SK-N-SH (cell line): ENCODE results near the gene NAGK.
"Not testable (repeated sequence)": the region's sequence is repeated elsewhere in the genome, so short reads cannot be mapped to it uniquely, and the experiment has no call there.

Source experiments
- FOSL2 ChIP-seq: IDR thresholded peaks from 2 replicates; pipeline ENCODE4 v1.4.0; 2012; ENCODE audit warnings: low read depth, mild to moderate bottlenecking, moderate library complexity, borderline replicate concordance
- POLR2AphosphoS5 ChIP-seq: IDR thresholded peaks from 2 replicates; pipeline ENCODE4 v1.6.1; 2012; ENCODE audit warnings: low read depth, low read length
- RAD21 ChIP-seq: IDR thresholded peaks from 2 replicates; pipeline ENCODE4 v1.6.1; 2012; ENCODE audit warnings: mild to moderate bottlenecking, low read length
- RCOR1 ChIP-seq: fragments of 150-350 bp; IDR thresholded peaks from 2 replicates; pipeline ENCODE4 v1.6.1; 2017; ENCODE audit warnings: antibody characterized with exemption, low read length
- RXRA ChIP-seq: IDR thresholded peaks from 2 replicates; pipeline ENCODE4 v1.4.0; 2012; ENCODE audit warnings: low read depth, mild to moderate bottlenecking, borderline replicate concordance
- TEAD4 ChIP-seq: IDR thresholded peaks from 2 replicates; pipeline ENCODE4 v1.4.0; 2012; ENCODE audit warnings: mild to moderate bottlenecking, borderline replicate concordance; ENCODE audit not compliant: insufficient read depth
- TF ChIP-seq, protein P1 (sequence below): fragments of 200-600 bp; sonication (generic); IDR thresholded peaks from 2 replicates; pipeline ENCODE4 v1.6.1; 2017; ENCODE audit warnings: antibody characterized with exemption, mild to moderate bottlenecking, moderate library complexity
- TF ChIP-seq, protein P2 (sequence below): IDR thresholded peaks from 2 replicates; pipeline ENCODE4 v1.4.0; 2012; ENCODE audit warnings: low read depth
- TF ChIP-seq, protein P3 (sequence below): fragments of 150-350 bp; IDR thresholded peaks from 2 replicates; pipeline ENCODE4 v1.6.1; 2016; ENCODE audit warnings: mild to moderate bottlenecking, low read depth, low read length

DNA sequence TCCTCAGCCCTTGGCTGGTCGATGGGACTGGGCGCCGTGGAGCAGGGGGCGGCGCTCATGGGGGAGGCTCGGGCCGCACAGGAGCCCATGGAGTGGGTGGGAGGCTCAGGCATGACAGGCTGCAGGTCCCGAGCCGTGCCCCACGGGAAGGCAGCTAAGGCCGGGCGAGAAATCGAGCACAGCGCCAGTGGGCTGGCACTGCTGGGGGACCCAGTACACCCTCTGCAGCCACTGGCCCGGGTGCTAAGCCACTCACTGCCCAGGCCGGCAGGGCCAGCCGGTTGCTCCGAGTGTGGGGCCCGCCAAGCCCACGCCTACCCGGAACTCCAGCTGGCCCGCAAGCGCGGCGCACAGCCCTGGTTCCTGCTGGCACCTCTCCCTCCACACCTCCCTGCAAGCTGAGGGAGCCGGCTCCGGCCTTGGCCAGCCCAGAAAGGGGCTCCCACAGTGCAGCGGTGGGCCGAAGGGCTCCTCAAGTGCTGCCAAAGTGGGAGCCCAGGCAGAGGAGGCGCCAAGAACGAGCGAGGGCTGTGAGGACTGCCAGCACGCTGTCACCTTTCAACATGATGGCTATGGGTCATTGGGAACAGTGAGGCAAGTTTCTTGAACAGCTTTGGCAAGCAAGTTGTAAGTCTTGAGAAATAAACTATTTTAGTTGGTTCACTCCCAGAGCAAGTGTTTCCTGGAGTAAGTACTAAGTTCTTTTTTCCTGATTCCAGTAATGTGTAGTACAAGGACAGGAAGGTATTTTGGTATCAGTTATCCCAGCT, 24.2 kb downstream of the NAGK start:
- TF ChIP-seq POLR2AphosphoS5, FOSL2, RAD21, TEAD4, RCOR1, RXRA: not testable (repeated sequence)
- TF ChIP-seq, protein P1, sequence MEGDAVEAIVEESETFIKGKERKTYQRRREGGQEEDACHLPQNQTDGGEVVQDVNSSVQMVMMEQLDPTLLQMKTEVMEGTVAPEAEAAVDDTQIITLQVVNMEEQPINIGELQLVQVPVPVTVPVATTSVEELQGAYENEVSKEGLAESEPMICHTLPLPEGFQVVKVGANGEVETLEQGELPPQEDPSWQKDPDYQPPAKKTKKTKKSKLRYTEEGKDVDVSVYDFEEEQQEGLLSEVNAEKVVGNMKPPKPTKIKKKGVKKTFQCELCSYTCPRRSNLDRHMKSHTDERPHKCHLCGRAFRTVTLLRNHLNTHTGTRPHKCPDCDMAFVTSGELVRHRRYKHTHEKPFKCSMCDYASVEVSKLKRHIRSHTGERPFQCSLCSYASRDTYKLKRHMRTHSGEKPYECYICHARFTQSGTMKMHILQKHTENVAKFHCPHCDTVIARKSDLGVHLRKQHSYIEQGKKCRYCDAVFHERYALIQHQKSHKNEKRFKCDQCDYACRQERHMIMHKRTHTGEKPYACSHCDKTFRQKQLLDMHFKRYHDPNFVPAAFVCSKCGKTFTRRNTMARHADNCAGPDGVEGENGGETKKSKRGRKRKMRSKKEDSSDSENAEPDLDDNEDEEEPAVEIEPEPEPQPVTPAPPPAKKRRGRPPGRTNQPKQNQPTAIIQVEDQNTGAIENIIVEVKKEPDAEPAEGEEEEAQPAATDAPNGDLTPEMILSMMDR: not testable (repeated sequence)
- TF ChIP-seq, protein P2, sequence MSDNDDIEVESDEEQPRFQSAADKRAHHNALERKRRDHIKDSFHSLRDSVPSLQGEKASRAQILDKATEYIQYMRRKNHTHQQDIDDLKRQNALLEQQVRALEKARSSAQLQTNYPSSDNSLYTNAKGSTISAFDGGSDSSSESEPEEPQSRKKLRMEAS: not testable (repeated sequence)
- TF ChIP-seq, protein P3, sequence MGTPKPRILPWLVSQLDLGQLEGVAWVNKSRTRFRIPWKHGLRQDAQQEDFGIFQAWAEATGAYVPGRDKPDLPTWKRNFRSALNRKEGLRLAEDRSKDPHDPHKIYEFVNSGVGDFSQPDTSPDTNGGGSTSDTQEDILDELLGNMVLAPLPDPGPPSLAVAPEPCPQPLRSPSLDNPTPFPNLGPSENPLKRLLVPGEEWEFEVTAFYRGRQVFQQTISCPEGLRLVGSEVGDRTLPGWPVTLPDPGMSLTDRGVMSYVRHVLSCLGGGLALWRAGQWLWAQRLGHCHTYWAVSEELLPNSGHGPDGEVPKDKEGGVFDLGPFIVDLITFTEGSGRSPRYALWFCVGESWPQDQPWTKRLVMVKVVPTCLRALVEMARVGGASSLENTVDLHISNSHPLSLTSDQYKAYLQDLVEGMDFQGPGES: not testable (repeated sequence)
